OCI-LY1 (cell line): ENCODE measurements around the gene ALX1.

Source experiments
- EZH2 ChIP-seq: fragments of 200-600 bp; sonication (generic), shearing (Covaris generic); IDR thresholded peaks from 2 replicates; pipeline ENCODE4 v1.8.0; 2017; ENCODE audit warnings: borderline replicate concordance, mixed run types, mild to moderate bottlenecking, antibody characterized with exemption, low read length, moderate library complexity, mixed read lengths
- TF ChIP-seq, protein P1 (sequence below): fragments of 200-600 bp; sonication (generic), shearing (Covaris generic); IDR thresholded peaks from 2 replicates; pipeline ENCODE4 v1.5.1; 2017; ENCODE audit warnings: mild to moderate bottlenecking, antibody characterized with exemption, low read length, moderate library complexity, mixed read lengths

DNA sequence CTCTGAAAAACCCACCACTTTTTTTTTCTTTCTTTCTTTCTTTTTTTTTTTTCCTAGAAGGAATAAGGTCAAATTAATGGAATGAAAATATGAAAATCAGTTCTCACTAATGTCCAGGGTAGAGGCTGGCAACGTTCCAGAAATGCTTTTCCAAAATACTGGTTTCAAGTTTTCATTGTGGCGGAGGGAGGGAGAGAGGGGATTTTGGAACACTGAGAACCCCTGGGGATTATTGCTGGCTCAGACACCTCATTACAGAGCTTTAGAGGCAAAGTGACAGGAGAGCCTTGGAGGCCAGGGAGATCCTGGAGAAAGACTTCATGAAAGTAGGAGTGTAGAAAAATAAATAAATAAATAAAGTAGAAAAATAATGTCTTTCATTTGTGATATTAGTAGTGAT, 45.4 kb downstream of the ALX1 start:
- TF ChIP-seq, protein P1, sequence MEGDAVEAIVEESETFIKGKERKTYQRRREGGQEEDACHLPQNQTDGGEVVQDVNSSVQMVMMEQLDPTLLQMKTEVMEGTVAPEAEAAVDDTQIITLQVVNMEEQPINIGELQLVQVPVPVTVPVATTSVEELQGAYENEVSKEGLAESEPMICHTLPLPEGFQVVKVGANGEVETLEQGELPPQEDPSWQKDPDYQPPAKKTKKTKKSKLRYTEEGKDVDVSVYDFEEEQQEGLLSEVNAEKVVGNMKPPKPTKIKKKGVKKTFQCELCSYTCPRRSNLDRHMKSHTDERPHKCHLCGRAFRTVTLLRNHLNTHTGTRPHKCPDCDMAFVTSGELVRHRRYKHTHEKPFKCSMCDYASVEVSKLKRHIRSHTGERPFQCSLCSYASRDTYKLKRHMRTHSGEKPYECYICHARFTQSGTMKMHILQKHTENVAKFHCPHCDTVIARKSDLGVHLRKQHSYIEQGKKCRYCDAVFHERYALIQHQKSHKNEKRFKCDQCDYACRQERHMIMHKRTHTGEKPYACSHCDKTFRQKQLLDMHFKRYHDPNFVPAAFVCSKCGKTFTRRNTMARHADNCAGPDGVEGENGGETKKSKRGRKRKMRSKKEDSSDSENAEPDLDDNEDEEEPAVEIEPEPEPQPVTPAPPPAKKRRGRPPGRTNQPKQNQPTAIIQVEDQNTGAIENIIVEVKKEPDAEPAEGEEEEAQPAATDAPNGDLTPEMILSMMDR = no peak
- TF ChIP-seq EZH2 = no peak
